Eye (tissue), 1 donor: Measurements from ENCODE around the gene VRK1.

Experiments
- DNase-seq: peaks from one replicate; pipeline ENCODE4 v3.0.0-alpha.2; 2015

VRK1 gene

DNA sequence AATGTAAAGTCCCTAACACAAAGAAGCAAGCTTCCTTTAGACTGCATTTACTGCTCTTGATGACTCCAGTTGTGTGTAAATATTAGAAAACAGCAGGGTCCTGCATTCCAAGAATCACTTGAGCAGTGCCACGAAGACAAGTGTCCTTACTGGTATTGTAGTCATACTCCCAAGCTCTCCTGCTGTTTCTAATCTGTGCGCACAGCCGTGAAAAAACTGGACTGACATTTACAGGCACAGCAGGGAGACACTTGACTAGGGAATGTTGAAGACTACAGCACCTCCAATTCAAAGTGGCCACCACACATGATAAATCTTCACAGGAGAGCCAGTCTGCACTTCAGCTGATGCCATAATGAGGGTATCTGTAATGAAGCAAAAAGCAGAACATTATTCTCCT lies 91.4 kb downstream of the VRK1 start:
- peak; percentile 92 for DNase-seq

DNA sequence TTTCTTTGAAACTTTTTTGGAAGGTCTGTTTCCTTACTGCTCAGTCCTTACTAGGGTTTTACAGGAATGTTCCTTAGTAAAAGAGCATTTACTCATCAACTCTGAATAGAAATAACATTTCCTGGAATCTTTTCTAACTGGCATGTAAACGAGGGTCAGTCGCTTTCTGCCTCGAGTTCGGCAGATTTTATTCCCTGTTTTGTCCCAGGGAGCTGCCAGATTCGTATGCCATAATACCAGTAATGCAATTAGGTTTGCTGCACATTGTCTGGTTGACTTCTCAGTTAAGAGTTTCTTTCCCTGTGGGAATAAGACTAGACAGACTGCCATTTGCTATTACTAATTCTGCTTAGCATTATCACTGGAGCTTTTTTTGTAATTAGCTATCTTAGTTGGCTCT lies 91.9 kb downstream of the VRK1 start:
- DNase-seq = no peak

DNA sequence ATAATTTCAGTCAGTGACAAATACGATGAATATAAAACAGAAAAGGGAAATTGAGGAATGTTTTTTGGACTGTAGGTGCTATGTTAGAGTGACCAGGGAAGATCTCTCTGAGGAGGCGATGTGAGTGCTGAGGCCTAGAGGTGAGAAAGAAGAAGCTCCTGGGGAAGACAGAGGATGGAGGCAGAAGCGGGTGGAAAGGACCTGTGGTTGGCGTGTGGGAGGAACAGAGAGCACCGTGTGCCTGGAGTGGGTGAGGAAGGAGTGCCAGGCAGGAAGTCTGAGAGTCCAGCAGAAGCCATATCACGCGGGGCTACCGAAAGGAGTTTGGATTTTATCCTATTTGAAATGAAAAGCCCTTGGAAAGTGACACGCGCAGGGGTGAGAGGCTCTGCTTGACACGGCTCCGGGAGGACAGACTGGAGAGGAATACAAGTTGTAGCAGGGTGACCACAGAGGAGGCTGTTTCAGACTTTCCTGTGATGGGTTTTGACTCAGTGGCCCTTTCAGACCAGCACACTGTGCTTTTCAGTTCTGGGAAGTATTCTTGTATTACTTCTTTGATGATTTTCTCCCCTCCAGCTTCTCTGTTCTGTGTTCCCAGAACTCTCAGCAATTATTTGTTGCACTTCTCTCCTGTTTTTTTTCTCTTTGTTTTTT lies 96.9 kb downstream of the VRK1 start:
- no peak for DNase-seq

DNA sequence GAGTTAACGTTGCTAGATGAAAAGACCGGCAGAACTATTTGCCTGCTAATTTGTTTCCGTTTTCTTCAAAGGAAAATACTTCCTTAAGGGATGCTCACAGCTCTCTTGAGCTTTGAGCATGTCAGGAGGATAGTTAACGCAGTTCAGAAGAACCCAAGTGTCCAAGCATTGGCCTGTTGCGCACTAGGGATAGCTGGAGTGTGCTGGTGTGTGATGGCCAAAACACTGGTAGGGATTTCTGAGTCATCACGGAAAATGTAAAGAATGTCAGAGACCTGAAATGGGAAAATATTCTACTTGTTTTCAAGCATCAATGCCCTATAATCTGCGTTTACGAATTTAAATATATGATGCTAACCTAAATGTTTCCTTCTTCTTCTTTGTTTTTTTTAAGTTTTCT lies 97.8 kb downstream of the VRK1 start:
- DNase-seq = no peak

DNA sequence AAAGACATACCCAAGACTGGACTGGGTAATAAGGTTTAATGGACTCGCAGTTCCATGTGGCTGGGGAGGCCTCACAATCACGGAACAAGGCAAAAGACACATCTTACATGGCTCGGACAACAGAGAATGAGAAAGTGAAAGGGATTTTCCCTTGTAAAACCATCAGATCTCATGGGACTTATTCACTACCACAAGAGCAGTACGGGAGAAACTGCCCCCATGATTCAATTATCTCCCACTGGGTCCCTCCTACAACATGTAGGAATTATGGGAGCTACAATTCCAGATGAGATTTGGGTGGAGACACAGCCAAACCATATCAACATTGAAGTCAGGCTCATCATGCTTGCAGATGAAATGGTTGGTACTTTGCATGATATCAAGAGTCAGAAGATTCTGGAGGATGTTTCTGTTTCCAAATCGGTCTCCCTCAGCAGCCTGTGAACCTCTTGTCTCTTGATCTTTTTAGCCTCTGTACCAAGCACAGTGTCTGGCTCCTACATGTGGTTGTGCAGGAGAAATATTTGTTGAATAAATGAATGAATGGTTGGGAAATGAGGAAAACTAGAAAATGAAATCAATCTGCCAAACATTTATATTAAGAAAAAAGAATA lies 98.6 kb downstream of the VRK1 start:
- no peak for DNase-seq

DNA sequence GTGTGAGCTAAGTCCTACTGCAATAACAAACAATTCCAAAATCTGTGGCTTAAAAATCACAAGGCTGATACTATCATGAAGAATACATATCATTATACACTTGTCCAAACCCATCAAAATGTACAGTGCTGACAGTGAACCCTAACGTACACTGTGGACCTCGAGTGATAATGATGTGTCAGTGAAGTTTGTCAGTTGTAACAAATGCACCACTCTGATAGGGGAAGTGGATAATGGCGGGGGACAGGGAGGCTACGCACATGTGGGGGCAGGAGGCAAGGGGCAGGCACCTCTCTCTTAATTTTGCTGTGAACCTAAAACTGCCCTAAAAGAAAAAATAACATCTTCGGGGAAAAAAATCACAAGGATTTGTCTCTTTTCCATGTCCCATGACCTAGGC lies 100.0 kb downstream of the VRK1 start:
- no peak for DNase-seq

DNA sequence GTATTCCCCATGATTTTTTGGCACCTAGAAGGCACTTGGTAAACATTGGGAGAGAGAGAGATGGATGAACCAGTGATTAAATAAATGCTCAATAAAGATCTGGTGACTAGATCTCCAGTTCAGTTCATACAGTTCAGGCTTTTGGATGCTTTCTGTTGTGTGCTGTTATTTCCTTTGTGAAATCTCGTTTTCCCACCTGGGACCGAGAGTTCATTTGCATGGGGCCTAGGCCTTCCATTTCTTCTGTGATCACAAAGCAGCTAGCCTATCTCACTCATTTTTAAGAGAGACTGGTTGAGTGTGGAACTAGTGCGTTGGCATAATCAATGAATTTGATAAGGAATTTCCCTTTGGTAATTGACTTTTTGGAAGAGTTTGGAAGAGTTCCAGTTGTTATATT lies 104.0 kb downstream of the VRK1 start:
- no peak for DNase-seq

DNA sequence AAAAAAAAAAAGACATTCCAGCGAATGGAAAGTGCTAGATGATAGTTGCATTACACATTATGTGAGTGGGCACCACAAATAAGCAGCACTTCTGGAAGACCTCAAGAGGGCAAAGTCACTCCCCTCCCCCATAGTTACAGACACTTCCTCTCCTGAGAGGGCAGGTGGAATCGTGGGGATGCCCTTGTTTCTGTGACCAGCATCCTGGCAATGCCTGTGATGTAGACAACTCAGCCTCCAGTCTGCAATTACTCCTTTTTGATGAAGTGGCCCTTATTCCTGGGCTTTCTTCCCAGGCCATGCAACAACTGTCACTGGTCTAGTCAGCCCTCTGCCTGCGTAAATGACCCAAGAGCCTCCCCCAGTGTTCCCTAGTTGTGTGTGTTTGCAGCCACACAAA lies 104.8 kb downstream of the VRK1 start:
- DNase-seq = no peak

DNA sequence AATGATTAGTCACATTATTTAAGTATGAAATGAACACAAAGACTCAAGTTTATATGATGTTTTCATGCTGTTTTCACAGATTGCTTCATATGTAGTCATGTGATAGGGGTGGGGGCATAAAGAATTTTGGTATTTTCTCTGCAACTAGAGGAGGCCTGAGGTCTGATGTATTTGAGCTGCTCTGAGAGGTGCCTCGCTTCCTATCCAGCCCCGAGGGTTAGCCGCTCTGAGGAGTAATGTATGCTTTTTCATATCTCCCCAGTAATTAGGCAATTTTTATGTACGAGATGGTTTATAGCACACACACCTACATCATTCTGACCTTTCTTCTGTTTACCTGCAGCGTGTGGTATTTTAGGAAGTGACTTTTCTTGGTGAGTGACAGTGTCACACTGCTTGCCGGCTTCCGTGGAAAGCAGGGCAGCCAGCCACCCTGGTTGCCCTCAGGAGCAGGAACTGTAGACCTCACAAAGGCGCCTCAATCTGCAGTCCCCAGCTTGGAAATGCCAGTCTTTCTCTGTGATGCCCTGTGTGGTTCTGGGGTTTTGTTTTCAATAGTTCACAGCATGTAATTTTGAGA lies 106.4 kb downstream of the VRK1 start:
- no peak for DNase-seq

DNA sequence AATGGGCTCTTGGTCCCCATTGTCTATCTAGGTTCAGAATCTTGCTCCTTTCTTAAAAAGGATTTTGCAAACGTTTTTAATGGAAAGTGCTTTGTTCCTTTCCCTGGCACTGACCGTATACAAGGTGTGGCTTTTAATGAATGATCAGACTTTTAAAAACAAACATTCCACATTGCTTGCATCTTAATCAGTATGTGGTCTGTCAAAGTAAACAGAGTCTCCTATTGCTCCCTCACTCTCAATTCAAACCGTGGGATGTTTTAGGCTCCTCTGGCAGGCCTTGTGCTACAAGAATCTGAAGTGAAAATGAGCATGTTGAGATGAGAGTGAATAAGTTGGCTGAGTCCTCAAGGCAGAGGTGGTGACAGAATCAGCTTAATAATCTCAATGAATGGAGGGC lies 107.0 kb downstream of the VRK1 start:
- DNase-seq = no peak

DNA sequence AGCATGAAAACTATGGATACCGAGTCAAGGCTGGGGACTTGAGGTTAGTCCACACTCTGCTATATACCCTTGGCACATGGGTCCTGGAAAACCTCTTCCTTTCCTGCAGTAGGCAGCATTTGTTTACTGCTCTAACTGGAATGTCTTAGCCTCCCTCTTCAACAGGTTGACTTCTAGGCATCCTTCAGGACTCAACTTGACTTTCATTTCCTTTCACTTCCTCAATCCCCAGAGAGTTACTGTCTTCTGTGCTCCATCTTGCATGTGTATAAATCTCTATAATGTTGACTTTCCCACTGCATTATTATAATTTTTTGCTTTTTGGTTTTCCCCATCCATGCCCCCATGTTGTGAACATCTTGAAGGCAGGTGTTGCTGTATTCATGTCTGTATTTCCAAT lies 107.9 kb downstream of the VRK1 start:
- no peak for DNase-seq

DNA sequence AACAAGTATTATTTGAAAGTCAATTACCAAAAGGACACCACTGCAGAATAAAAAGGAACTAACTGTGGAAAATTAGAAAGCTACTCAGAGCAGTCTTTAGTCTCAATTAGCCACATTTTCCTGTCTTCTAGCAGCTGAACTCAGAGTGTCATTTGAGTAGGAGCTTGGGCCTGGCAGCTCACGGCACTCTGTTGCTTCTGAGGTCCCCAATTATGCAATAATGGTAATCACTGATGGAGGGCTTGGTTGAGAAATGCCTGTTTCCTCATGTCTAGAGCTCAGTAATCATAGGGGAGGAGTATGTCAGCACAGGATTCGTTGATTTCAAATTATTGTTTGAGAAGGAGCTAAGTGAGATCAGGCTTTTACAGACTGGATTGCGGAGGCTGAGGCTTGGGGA lies 108.6 kb downstream of the VRK1 start:
- no peak for DNase-seq

DNA sequence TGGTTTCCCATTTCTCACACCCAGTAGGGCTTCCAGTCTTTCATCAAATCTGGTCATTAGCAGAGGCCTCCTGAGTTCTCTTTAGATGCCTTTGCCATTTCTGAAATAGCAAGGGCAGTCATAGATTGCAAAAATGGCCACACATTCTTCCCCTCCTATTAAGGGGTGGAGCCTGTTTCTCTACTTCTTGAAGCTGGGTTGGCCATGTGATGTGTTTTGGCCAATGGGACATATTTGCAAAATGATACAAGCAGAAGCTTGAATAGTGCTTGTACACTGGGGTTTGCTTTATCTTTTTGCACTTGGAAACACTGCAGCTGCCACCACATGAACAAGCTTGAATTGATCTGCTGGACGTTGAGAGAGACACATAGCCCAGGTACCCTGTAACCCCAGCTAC lies 109.3 kb downstream of the VRK1 start:
- DNase-seq = no peak

DNA sequence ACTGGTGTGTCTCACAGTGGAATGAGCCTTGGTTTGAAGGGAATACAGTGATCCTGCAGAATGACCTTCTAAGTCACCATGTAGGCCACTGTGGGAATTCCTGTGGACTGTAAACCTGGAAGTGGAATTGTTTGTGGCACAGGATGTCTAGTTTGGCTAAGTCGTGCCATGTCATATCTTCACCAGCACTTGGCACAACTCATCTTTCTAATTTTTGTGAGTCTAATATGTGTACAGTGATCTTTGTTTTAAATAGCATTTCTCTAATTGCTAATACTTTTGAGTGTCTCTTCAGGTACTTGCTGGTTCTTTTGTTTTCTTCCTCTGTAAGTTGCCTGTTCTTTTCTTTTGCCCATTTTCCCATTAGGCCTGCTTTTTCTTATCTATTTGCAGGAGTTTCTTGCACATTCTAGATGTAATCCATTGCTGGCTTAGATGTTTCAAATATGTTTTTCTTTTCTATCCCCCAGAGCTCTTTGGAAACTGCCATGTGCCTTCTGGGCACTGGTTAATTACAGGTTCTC lies 112.7 kb downstream of the VRK1 start:
- no peak for DNase-seq

DNA sequence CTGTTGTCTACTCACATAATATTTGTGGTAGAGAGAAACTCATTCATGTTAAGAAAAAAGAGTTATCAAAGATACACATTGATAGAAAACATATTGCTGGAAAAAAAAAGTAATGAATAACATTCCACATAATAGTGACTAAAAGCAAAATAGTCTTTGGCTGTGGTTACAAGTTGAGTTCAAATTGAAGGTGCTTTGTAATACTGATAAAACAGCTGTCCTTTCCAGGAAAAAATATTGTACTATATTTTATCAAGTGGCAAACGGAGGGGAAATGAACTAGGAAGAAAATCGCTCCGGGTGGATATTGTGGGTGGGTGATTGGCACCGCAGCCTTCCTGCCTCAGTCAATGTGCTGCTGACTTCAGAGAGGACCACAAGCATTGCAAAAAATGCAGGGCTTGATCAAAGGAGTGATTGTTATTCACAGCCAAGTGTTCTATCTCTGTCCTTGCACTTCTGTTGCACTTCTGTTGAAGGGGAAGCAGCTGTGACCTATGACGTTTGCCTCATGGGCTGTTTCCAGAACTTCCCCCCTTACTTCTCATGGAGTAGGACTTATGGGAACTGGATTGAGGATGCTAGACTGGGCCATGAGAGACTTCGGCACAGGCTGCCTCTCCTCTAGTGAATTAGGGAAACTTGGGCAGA lies 114.4 kb downstream of the VRK1 start:
- no peak for DNase-seq

DNA sequence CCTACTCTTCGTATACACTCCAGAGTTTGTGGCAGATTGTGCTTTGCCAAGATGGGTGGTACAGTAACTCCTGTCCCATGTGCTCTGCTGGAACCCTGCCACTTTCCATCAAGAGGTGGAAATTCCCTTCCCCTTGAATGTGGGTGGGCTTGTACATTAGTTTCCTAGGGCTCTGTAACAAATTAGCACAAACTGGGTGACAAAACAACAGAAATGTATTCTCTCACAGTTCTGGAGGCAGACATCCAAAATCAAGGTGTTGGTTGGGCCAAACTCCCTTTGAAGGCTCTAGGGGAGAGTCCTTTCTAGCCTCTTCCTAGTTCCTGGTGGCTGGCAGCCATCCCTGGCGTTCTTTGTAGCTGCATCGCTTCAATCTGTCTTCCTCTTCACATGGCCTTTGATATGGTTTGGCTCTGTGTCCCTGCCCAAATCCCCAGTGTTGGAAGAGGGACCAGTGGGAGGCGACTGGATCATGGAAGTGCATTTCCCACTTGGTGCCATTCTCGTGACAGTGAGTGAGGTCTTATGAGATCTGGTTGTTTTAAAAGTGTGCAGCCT lies 117.5 kb downstream of the VRK1 start:
- no peak for DNase-seq

DNA sequence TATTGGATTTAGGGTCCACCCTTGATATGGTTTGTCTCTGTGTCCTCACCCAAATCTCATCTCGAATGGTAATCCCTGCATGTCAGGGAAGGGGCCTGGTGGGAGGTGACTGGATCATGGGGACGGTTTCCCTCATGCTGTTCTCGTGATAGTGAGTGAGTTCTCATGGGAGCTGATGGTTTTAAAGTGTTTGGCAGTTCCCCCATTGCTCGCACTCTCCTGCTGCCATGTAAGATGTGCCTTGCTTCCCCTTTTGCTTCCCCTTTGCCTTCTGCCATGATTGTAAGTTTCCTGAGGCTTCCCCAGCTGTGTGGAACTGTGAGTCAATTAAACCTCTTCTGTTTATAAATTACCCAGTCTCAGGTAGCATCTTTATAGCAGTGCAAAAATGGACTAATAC lies 118.3 kb downstream of the VRK1 start:
- no peak for DNase-seq

DNA sequence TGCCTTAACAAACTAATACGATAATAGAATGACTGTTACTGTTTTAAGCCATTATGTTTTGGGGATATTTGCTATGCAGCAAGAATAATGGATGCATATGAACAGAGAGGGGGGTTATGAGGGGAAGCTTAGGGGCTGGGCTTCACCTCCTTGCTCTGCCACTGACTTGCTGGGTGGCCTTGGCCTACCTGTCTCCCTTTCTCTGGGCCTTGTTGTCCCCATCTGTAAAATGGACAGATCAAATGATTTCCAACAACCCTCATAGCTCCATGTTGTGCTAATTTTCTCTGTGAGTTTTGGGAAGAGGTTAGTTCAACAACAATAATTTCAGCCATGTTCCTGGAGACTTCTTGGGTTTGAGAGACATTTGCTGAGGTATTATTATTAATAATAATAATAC lies 119.6 kb downstream of the VRK1 start:
- no peak for DNase-seq

DNA sequence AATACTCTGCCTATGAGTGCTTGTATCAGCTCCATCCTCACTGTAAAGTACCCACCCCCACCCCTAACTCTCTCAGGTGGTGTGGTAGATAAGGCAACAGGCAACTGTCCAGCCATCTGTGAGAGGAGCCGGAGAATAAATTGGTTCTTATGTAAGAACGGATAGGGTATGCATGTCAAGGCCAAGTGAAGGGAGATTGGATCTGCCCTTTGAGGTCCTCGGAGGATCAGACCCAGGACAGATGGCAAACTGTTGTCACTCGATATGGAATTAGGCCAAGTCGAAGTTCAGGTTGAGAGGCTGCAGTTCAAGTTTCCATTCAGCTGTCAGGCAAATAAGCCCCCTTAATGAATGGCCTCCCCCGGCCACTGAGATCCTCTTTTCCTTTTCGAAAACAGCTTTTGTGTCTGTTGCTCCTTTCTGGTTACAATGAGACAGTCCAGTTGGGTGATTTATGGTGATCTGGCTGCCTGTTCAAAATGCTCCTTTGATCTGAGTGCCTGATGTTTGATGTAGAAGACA lies 120.3 kb downstream of the VRK1 start:
- peak; percentile 49 for DNase-seq

DNA sequence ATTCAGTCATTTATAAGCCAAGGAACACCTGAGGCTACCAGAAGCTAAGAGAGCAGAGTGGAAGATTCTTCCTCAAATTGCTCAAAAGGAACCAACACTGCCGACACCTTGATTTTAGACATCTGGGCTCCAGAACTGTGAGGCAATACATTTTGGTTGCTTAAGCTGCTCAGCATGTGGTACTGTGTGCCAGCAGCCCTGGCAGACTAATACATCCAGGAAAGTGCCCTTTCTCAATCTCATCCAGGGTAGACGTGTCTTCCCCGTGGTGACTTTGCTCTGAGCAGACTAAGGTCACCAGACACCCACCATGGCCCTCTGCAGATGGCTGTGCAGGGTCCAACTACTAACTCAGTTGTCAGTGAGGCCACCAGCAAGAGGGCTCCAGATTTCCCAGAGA lies 122.8 kb downstream of the VRK1 start:
- no peak for DNase-seq

DNA sequence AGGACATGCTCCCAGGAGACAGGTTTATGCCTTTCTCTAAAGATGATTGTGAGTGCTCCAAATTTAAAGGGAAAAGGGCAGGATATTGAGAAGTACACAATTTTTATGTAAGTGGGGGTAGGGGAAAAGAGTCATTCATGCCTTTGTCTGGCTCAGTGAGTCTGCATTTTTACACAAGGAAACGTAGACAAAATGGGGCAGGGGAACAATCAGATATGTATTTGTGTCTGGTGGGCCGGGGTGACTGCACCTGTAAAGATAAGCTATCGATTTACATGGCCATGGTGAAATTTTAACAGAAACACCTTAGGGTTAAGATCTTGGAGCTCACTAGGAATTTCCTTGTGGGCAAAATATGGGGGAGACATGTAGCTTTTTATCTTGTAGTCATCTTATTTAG lies 123.6 kb downstream of the VRK1 start:
- no peak for DNase-seq

DNA sequence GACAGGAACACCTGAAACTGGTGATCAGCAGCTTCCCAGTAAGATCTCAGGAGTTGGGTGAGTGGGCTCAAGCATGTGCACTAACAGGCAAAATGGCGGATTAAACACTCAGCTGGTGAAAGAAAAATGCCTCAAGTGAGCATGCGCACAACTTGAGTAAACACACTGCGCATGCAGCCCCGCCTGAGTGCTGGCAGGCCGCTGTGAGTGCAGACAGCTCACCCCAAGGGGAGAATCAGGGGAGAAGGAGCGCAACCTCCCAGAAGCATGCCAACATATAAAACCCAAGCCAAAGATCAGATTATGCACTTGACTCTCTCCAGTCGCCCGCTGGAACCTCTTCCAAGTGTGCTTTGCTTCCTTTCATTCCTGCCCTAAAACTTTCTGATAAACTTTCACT lies 125.8 kb downstream of the VRK1 start:
- DNase-seq = no peak

DNA sequence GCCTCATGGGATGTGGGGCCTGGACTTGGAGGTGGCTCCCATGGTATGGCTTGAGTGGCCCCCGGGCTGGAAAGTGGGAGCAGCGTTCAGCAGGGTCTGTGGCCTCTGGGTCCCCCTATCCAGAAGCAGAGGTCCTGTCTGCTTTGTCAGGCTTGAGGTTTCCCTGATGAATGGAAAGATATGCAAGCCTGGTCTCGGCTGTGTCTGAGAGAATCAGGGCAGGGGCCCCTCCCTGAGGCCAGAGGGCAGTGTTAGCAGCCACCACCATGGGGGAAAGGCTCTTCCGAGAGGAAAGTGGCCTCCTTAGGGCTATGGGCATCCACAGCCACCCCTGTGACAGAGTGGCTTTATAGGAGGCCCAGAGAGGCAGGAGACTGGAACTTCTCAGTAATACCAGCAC lies 128.2 kb downstream of the VRK1 start:
- no peak for DNase-seq

DNA sequence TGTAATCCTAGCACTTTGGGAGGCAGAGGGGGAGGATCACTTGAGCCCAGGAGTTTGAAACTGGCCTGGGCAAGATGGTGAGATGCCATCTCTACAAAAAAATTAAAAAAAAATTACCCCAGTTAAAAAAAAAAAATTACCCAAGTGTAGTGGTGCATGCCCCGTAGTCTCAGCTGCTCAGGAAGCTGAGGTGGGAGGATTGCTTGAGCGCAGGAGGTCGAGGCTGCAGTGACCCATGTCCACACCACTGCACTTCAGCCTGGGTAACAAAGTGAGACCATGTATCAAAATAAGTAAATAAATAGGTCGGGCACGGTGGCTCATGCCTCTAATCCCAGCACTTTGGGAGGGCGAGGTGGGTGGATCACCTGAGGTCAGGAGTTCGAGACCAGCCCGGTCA lies 128.8 kb downstream of the VRK1 start:
- DNase-seq = no peak
